IPS-18c (cell line): Measurements from ENCODE around the gene MPRIP.
"Not testable (repeated sequence)": the region's sequence is repeated elsewhere in the genome, so short reads cannot be mapped to it uniquely, and the experiment has no call there.

ENCODE experiments used
- H3K4me3 ChIP-seq: 2 replicates; pipeline ENCODE4 v1.7.0; 2013; ENCODE audit warnings: low read depth, mild to moderate bottlenecking, low read length, moderate library complexity; ENCODE audit not compliant: insufficient read depth
- H3K9me3 ChIP-seq: one replicate; pipeline ENCODE4 v1.6.1; 2013; ENCODE audit warnings: mild to moderate bottlenecking, low read length, moderate library complexity; ENCODE audit not compliant: control insufficient read depth, insufficient read depth

Gene MPRIP

GRCh38 chr17:17134051-17134956 lies 92.0 kb downstream of the MPRIP start:
- no peak overlapping the region for H3K4me3 ChIP-seq
- no peaks in the 10 kb centered on the region for H3K9me3 ChIP-seq

- H3K4me3 ChIP-seq = no peak overlapping the region
- no peaks in the 10 kb centered on the region for H3K9me3 ChIP-seq
These were observed 92.7 kb downstream of the MPRIP start for GRCh38 chr17:17134957-17135333.

DNA sequence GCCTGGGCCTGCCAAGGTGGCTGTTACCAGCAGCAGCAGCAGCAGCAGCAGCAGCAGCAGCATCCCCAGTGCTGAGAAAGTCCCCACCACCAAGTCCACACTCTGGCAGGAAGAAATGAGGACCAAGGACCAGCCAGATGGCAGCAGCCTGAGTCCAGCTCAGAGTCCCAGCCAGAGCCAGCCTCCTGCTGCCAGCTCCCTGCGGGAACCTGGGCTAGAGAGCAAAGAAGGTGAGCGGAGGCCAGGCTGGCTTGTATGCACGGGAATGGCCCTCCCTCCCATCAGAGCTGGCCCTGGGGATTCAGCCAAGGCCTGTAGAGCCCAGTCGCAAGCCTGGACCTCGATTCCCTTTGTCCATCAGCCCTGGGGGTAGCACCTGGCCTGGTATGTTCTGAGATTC lies 94.0 kb downstream of the MPRIP start:
- H3K9me3 ChIP-seq, H3K4me3 ChIP-seq: not testable (repeated sequence)

- Histone ChIP-seq H3K4me3 (no peak overlapping the region), H3K9me3 (peaks cover 3% of the 10 kb centered on the region)
These were observed 95.7 kb downstream of the MPRIP start for GRCh38 chr17:17137731-17138585.

GRCh38 chr17:17139972-17140589 lies 97.8 kb downstream of the MPRIP start:
- no peak overlapping the region for H3K4me3 ChIP-seq
- peaks cover 3% of the 10 kb centered on the region for H3K9me3 ChIP-seq

GRCh38 chr17:17140590-17140980 lies 98.3 kb downstream of the MPRIP start:
- H3K9me3 ChIP-seq = peaks cover 3% of the 10 kb centered on the region
- no peak overlapping the region for H3K4me3 ChIP-seq

GRCh38 chr17:17141279-17141678 lies 99.0 kb downstream of the MPRIP start:
- Histone ChIP-seq H3K4me3 (no peak overlapping the region), H3K9me3 (peaks cover 3% of the 10 kb centered on the region)

DNA sequence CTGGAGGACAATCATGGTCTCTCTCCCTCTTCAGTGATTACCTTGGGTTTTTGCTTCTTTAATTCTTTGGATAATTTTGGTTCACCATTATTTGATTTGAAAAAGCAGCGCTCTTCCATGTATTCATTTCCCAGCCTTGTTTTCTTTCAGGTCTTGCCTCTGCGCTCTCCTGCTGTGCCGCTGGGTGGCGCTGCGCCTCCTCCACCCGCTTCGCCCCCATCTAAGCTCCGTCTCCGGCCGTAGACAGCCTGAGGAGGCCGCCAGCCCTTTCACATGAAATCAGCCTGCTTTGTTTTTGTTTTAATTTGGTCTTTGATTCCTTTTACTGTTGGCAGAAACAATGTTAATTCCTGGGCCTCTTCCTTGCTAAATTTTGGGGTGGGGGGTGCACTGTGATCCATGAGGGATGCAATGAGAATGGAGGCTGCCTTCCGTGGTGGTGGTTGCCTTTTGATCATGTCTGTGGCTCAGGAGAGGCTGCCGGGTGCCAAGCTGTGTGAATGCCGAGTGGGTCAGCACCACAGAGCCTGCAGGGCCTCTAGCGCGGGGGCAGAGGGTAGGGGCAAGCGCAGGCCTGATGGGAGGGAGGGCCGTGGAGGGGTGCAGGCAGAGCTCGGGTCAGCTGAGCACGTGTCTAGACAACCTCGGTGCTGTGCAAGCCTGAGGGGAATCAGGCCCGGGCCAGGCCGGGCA lies 99.7 kb downstream of the MPRIP start:
- peaks cover 3% of the 10 kb centered on the region for H3K9me3 ChIP-seq
- no peak overlapping the region for H3K4me3 ChIP-seq

GRCh38 chr17:17142556-17142955 lies 100.3 kb downstream of the MPRIP start:
- Histone ChIP-seq H3K4me3 (no peak overlapping the region), H3K9me3 (peaks cover 3% of the 10 kb centered on the region)

DNA sequence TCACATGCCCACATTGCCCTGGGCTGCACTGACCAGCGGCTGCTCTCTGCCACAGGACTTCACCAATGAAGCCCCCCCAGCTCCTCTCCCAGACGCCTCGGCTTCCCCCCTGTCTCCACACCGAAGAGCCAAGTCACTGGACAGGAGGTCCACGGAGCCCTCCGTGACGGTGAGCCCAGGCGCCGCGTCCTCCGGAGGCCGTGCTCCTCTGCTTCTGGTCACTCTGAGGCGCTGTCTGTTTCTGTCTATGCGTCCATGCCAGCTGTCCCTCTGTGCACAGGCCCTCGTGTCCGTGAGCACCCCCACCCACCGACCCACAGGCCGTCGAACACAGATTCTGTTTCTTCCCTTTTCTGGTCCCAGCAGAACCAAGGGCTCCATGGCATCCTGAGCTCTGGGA lies 101.2 kb downstream of the MPRIP start:
- H3K9me3 ChIP-seq = peaks cover 3% of the 10 kb centered on the region

GRCh38 chr17:17144061-17144460 lies 101.8 kb downstream of the MPRIP start:
- H3K9me3 ChIP-seq = peaks cover 3% of the 10 kb centered on the region

More for the DNA sequence above, 101.2 kb downstream of the MPRIP start:
- no peak overlapping the region for H3K4me3 ChIP-seq

DNA sequence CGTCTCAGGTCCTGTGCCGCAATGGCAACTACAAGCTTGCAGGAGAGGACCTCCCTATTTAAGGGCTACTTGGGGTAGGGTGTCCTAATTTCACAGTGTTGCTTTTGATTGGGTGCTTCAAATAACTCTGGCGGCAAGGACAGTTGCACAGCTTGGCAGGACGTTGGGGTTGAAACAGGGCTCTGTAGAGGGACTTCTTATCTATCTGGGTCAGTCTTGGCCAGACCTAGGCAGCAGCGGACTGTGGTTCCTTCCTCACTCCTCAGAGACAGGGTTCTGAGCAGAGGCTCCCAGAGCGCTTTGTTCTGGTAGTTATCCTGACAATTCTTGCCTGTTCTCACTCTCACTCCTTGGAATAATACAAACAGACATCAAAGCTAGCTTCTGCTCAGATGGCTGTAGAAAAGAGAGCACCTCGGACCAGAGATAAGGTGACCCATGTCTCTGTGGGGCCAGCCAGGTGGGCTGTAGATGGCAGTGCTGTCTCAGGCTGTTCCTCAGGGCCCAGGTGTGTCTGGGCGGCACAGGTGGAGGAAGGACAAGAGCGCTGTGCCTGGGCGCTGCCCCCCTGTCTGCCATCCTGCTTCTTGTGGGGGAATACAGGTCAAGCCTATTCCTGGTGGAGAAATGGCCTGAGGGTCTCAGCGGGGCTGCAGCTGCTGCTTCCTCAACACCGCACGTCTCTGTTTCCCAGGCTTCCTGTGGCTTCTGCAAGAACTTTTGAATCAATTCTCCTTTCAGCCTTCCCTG lies 102.8 kb downstream of the MPRIP start:
- Histone ChIP-seq H3K4me3 (no peak overlapping the region), H3K9me3 (peaks cover 3% of the 10 kb centered on the region)

More at GRCh38 chr17:17144061-17144460, 101.8 kb downstream of the MPRIP start:
- no peak overlapping the region for H3K4me3 ChIP-seq

- H3K4me3 ChIP-seq = no peak overlapping the region
- H3K9me3 ChIP-seq = no peaks in the 10 kb centered on the region
These were observed 104.6 kb downstream of the MPRIP start for GRCh38 chr17:17146786-17147406.

GRCh38 chr17:17147821-17148220 lies 105.6 kb downstream of the MPRIP start:
- H3K9me3 ChIP-seq = no peaks in the 10 kb centered on the region
- no peak overlapping the region for H3K4me3 ChIP-seq

DNA sequence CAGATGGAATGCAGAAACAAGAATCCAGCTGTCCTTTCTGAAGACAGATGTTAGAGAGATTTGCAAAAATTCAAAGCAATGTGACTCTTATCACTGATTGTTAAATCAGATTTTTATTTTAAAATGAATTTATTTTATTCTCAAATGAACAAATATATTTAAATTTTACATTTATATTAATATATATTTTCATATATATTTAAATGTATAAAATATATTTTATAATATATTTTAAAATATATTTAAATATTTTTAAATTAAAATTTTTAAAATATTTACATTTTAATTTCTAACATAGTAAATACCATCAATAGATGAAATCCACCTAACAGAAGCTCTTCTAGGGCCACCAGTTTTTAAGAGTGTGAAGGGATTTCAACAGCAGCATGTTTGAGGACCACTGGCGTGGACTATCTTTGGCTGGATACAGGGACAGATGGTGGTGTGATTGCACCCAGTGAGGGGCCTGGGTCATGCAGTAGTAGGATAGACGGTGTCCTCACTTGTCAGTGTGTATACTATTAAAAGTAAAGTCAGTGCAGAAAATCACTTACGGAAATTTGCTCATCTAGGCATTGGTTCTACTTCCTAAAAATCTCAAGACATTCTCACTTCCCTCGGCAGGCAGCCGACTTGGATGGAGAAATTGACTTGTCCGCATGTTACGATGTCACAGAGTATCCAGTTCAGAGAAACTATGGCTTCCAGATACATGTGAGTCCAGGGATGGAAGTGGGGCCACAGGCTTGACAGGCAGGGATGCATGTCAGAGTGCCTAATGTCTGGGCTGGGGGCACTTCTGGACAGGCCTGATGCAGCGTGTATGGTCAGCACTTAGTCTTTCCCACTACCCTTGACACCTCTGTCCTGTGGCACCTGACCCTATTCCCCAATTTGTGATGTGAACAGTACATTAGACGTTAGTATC lies 107.5 kb downstream of the MPRIP start:
- H3K4me3 ChIP-seq = no peak overlapping the region
- no peaks in the 10 kb centered on the region for H3K9me3 ChIP-seq
